Measurements from ENCODE around the gene FBXO44. TPM values are rescaled to one million over a fixed set of nuclear protein-coding genes. Genes with fewer than 3 reads are reported as not detected.

The FBXO44 gene
- polyA plus RNA-seq, 1 donor from 2014 or later = 119 TPM

DNA sequence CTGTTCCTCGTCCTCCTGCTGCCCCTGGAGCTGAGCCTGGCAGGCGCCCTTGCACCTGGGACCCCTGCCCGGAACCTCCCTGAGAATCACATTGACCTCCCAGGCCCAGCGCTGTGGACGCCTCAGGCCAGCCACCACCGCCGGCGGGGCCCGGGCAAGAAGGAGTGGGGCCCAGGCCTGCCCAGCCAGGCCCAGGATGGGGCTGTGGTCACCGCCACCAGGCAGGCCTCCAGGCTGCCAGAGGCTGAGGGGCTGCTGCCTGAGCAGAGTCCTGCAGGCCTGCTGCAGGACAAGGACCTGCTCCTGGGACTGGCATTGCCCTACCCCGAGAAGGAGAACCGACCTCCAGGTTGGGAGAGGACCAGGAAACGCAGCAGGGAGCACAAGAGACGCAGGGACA is 51.6 kb downstream of the FBXO44 start:
- Histone ChIP-seq H3K27me3 (ENCODE audit: insufficient read depth, low read depth, low read length) (no peaks in the 10 kb centered on the region), H3K9me2 (ENCODE audit: insufficient read depth, low read length) (no peaks in the 10 kb centered on the region), H3K79me2 (replicated peaks; ENCODE audit: insufficient read depth, low read length) (peaks cover 4% of the 10 kb centered on the region), H3K36me3 (ENCODE audit: insufficient read depth, low read length) (no peaks in the 10 kb centered on the region), H3K27ac (ENCODE audit: low read length) (no peak overlapping the region), H2AFZ (ENCODE audit: low read depth, low read length) (no peak overlapping the region), H3F3A (ENCODE audit: insufficient read depth, low read length, poor library complexity, severe bottlenecking) (no peaks in the 10 kb centered on the region), H3K4me2 (ENCODE audit: low read length) (no peak overlapping the region), H3K4me3 (ENCODE audit: low read length) (no peak overlapping the region), H3K9ac (ENCODE audit: low read length) (no peak overlapping the region), H3K9me3 (ENCODE audit: low read length) (no peaks in the 10 kb centered on the region), H4K20me1 (ENCODE audit: insufficient read depth) (no peaks in the 10 kb centered on the region)
- TF ChIP-seq EP300 (conservative IDR thresholded peaks at IDR 0.05; ENCODE audit: poor library complexity, severe bottlenecking) (no peak), TAF1 (IDR thresholded peaks at IDR 0.05; ENCODE audit: low read depth) (no peak), EZH2 (IDR thresholded peaks at IDR 0.05; ENCODE audit: borderline replicate concordance, insufficient read depth, low read length, poor library complexity, severe bottlenecking) (no peak), RAD21 (conservative IDR thresholded peaks at IDR 0.05) (no peak), MXI1 (conservative IDR thresholded peaks at IDR 0.05; ENCODE audit: poor library complexity, severe bottlenecking) (no peak), POLR2AphosphoS5 (IDR thresholded peaks at IDR 0.05) (no peak), CTCF (IDR thresholded peaks at IDR 0.05; ENCODE audit: poor library complexity, severe bottlenecking) (no peak), REST (IDR thresholded peaks at IDR 0.05; ENCODE audit: borderline replicate concordance) (no peak), SMC3 (conservative IDR thresholded peaks at IDR 0.05; ENCODE audit: poor library complexity) (no peak)

DNA sequence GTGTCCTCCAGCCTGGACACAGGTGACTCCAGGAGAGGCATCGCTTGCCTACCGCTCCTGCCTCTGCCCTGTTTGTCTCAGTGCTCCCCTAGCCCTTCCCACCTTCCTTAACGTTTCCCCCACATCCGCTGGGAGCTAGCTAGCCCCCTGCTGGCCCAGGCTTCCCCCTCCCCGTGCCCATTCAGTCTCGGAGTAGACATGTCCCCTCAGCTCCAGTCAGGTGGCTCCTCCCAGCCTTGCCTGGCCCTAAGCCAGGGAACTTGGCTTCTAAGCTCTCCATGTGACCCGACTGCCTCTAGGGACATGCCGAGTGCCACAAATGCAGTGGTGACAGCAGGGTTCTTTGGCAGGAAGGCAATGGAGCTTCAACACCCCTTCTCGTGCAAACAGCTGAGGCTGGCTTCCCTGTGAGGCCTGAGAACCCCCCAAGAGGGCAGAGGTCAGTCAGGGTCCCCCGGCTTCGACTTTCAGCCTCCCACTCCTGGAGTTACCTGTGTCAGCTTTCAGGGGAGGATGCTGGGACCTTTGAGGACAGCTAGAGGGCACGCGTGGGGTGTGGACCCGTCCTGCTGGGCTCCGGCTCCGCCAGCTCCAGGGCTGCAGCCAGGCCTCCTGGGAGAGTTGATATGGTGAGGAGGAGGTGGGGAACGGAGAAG is 53.1 kb downstream of the FBXO44 start:
- Histone ChIP-seq H3K27ac (ENCODE audit: low read length) (no peak overlapping the region), H3K9me3 (ENCODE audit: low read length) (no peaks in the 10 kb centered on the region), H3K9me2 (ENCODE audit: insufficient read depth, low read length) (no peaks in the 10 kb centered on the region), H3K9ac (ENCODE audit: low read length) (no peak overlapping the region), H3K36me3 (ENCODE audit: insufficient read depth, low read length) (no peaks in the 10 kb centered on the region), H3F3A (ENCODE audit: insufficient read depth, low read length, poor library complexity, severe bottlenecking) (no peaks in the 10 kb centered on the region), H2AFZ (ENCODE audit: low read depth, low read length) (no peak overlapping the region), H3K4me2 (ENCODE audit: low read length) (no peak overlapping the region), H3K27me3 (ENCODE audit: insufficient read depth, low read depth, low read length) (no peaks in the 10 kb centered on the region), H3K79me2 (replicated peaks; ENCODE audit: insufficient read depth, low read length) (peaks cover 4% of the 10 kb centered on the region), H4K20me1 (ENCODE audit: insufficient read depth) (no peaks in the 10 kb centered on the region), H3K4me3 (ENCODE audit: low read length) (no peak overlapping the region)
- TF ChIP-seq RAD21 (conservative IDR thresholded peaks at IDR 0.05) = no peak
- no peak for TF ChIP-seq POLR2AphosphoS5 (IDR thresholded peaks at IDR 0.05)
- no peak for TF ChIP-seq EZH2 (IDR thresholded peaks at IDR 0.05; ENCODE audit: borderline replicate concordance, insufficient read depth, low read length, poor library complexity, severe bottlenecking)
- no peak for TF ChIP-seq EP300 (conservative IDR thresholded peaks at IDR 0.05; ENCODE audit: poor library complexity, severe bottlenecking)
- no peak for TF ChIP-seq TAF1 (IDR thresholded peaks at IDR 0.05; ENCODE audit: low read depth)
- no peak for TF ChIP-seq REST (IDR thresholded peaks at IDR 0.05; ENCODE audit: borderline replicate concordance)
- no peak for TF ChIP-seq CTCF (IDR thresholded peaks at IDR 0.05; ENCODE audit: poor library complexity, severe bottlenecking)
- no peak for TF ChIP-seq MXI1 (conservative IDR thresholded peaks at IDR 0.05; ENCODE audit: poor library complexity, severe bottlenecking)
- TF ChIP-seq SMC3 (conservative IDR thresholded peaks at IDR 0.05; ENCODE audit: poor library complexity) = no peak
